GM19463 (cell line): ENCODE data around the gene WARS2.
"Not testable (repeated sequence)": the region's sequence is repeated elsewhere in the genome, so short reads cannot be mapped to it uniquely, and the experiment has no call there.

Experiments used
- ATAC-seq: cut with Tn5 transposase; IDR thresholded peaks from one replicate; pipeline ENCODE4 v1.9.1; 2021; ENCODE audit warnings: mild to moderate bottlenecking, moderate library complexity; ENCODE audit not compliant: unreplicated experiment

WARS2 gene

GRCh38 chr1:119140177-119141019 lies at the start of gene WARS2:
Gene WARS2, minus strand, starts transcription at chr1:119140653. Its CDS starts 9 bp downstream, at chr1:119140644.
- peak; percentile 89 for ATAC-seq

DNA sequence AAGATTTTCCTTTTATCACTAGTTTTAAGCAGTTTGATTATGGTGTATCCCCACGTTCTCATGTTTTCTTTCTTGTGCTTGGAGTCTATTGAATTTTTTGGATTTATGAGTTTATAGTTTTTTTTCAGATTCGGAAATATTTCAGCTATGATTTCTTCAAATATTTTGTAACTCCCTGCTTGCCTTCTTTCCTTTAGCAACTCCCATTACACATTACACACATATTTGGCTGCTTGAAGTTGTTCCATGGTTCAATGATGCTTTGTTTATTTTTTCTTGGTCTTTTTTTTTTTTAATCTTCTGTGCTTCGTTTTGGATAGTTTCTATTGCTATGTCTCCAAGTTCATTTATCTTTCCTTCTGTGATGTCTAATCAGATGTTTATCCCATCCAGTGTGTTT lies 48.5 kb upstream of the WARS2 start:
- ATAC-seq, result no peak

DNA sequence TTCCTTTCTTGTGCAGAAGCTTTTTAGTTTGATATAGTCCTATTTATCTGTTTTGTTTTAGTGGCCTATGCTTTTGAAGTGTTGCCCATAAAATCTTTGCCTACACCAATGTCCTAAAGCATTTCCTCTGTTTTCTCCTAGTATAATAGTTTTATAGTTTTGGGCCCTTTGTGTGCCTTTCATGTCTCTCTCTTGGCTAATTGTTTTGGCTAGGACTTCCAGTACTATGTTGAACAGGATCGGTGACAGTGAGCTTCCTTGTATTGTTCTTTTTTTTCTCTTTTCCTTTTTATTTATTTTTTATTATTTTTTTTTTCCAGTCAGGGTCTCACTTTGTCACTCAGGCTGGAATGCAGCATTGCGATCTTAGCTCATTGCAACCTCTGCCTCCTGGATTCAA lies 47.0 kb upstream of the WARS2 start:
- ATAC-seq, result no peak

GRCh38 chr1:119186471-119186870 lies 46.0 kb upstream of the WARS2 start:
- no peak for ATAC-seq

DNA sequence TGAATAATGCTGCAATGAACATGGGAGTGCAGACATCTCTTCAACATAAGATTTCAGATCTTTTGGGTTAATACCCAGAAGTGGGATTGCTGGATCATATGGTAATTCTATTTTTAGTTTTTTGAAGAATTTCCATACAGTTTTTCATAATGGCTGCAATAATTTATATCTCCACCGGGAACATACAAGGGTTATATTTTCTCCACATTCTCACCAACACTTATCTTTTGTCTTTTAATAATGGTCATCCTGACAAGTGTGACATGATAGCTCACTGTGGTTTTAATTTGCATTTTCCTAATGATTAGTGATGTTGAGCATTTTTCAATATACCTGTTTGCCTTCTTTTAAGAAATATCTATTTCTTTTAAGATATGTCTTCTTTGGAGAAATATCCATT lies 44.5 kb upstream of the WARS2 start:
- ATAC-seq, result no peak

DNA sequence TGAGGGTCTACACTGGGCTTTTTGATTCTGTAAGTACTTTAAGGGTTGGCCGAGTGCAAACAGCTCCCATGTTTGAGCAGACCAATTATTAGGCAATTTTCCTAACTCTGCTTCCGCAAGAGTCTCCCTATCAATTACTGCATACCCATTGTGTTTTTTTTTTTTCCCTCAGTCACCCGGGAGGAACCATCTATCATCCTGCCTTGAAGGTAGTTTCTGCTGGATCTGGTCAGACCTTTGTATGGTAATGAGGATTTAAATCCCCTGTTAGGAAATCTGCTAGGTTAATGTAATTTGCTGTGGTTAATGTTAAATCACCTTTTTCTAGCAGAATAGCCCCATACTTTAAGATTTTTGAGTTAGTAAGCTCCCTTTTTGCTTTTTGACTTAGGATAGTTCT lies 40.8 kb upstream of the WARS2 start:
- no peak for ATAC-seq

DNA sequence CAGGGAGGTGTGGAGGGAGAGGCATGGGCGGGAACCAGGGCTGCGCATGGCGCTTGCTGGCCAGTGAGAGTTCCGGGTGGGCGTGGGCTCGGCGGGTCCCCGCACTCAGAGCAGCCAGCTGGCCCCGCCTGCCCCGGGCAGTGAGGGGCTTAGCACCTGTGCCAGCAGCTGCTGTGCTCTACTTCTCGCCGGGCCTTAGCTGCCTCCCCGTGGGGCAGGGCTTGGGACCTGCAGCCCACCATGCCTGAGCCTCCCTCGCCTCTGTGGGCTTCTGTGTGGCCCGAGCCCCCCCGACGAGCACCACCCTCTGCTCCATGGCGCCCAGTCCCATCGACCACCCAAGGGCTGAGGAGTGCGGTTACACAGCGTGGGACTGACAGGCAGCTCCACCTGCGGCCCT lies 38.6 kb upstream of the WARS2 start:
- ATAC-seq, result no peak

DNA sequence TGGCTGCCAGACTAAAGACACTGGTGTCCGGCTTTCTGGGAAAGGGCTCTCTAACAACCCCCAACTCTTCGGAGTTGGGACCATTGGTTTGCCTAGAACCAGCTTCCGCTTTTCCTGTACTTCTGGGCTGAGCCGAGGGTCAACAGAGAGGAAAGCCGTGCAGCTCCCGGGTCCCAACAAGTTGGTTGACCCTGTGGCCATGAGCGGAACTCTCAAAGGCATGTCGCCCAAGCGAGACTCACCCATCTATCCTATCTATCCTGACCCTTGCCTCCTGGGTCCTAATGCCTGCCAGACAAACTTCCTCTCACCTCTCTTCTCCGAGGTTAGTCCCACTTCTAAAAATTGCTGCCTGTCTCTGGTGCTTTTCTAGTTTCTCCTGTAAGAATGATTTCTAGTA lies 32.5 kb upstream of the WARS2 start:
- not testable (repeated sequence) for ATAC-seq

GRCh38 chr1:119171381-119172010 lies 31.0 kb upstream of the WARS2 start:
- not testable (repeated sequence) for ATAC-seq

GRCh38 chr1:119163396-119163795 lies 22.9 kb upstream of the WARS2 start:
- no peak for ATAC-seq

DNA sequence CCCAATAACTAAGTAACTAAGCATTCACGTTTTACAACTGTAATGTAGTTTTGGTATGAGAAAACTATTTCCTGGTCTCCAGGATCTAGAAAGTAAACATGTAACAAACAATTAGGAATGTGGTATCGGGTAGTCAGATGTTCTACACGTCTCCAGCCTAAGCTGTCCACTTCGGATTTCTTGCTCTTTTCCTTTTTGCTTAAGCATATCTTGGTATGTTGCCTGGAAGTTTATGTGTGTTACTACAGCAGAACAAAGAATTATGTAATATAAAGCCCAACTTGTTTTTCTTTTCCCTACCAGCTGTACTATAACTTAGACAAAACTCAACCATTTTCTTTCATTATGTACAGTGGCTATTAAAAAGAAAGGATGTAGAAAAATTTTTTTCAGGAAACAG lies 20.4 kb upstream of the WARS2 start:
- no peak for ATAC-seq

DNA sequence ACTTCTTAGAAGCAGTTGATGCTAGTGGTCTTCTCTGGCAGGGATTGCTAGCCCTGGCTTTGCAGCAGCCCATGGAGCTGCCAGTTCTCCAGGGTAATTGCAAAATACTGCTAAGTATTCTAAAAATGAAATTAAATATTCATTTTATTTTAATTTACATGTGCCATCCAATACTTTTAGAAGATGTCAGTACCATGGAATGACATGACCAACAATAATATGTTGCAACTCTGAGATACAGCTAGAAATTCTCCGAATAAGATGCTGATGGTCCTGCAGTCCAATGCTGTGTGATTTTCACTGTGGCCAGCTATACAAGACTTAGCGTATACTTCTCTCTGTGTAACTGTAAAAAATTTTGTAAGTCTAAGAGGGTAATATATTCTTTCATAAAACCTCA lies 20.0 kb upstream of the WARS2 start:
- ATAC-seq, result no peak

DNA sequence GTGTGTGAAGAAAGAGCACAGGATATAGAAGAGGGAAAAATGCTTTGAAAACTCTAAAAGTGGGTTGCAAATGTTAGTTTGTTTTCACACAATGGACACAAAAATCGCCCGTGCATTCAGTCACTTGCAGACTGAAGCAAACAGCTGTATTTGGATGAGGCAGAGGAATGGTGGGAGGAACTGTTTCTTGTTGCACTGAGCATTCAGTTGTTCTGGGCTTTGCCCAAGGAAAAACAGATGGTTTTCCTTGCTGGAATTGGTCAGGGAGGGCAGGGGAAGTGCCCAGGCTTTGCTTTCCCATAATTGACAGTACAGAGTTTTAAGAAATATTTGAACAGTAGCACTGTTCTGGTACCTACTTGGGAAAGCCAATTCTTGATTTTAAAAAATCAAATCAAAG lies 19.5 kb upstream of the WARS2 start:
- ATAC-seq, result no peak

GRCh38 chr1:119159111-119159510 lies 18.7 kb upstream of the WARS2 start:
- ATAC-seq, result no peak

- not testable (repeated sequence) for ATAC-seq
These were observed 16.3 kb upstream of the WARS2 start for GRCh38 chr1:119156761-119157160.

DNA sequence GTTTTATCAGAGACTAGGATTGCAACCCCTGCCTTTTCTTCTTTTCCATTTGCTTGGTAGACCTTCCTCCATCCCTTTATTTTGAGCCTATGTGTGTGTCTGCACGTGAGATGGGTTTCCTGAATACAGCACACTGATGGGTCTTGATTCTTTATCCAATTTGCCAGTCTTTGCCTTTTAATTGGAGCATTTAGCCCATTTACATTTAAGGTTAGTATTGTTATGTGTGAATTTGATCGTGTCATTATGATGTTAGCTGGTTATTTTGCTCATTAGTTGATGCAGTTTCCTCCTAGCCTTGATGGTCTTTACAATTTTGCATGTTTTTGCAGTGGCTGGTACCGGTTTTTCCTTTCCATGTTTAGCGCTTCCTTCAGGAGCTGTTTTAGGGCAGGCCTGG lies 14.6 kb upstream of the WARS2 start:
- not testable (repeated sequence) for ATAC-seq

DNA sequence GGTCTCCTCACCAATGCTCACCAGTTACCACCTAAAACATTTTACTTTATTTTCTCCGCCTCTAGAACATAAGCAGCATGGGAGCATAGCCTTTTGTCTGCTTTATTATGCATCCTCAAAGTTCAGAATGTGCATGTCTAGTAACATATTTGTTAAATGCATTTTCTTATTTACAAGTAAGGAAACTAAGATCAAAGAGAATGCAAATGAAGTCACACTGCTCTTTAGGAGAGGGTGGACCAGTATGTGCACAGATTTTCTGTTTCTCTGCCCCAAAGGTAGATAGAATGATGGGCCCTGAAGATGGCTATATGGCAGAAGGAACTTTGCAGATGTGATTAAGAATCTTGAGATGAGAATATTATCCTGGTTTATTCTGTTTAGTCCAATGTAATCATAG lies 9.7 kb upstream of the WARS2 start:
- ATAC-seq, result no peak

DNA sequence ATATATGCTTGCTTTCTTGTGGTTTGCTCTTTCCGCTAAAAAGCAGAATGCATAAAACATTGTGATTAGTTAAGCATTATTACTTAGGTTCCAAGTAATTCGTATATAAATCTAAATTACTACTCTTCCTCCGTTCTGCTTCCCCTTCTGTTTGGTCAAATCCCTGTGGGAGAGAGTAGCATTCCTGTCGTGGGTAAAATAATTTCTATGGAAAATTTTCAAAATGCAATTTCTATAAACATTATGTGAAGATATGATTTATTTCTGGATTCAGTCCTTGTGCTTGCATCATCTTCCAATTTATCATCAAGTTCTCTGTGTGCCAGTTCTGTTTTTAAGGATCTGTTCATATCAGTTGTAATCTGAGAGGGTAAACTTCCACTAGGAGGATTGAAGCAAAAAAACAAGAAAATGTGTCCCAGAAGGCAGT lies 7.2 kb upstream of the WARS2 start:
- no peak for ATAC-seq

DNA sequence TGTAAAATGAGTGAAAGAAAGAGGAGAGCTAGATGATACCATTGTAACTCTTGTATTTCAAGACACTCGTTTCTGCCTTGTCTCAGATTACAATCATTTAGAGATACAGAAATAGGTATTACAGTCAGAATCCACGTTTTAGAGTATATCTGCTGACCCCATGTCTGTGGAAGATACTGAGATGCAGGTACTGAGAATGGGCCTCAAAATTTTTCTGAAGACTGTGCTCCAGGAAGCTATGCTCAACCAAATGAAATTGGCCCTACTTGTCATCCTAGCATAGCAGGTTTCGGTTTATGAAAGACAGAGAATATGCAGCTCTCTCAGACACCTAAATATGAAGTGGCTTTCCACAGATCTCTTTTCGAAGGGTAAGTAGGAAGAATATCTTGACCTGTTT lies 6.0 kb upstream of the WARS2 start:
- ATAC-seq, result no peak

DNA sequence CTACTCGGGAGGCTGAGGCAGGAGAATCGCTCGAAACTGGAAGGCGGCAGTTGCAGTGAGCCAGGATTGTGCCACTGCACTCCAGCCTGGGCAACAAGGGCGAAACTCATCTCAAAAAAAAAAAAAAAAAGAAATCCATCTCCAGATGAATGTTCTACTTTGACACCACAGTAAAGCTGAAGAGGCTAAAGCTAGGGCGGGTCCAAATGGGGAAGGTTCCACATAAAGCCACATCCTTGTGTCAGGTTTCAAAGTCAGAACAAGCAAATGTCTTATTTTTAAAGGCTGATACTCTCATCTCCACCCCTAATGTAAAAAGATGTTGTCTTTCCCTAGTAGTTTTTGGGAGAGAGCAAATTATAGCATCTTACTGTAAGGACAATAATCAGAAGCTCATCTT lies 4.4 kb upstream of the WARS2 start:
- ATAC-seq, result no peak

- no peak for ATAC-seq
These were observed 3.3 kb upstream of the WARS2 start for GRCh38 chr1:119143706-119144105.

DNA sequence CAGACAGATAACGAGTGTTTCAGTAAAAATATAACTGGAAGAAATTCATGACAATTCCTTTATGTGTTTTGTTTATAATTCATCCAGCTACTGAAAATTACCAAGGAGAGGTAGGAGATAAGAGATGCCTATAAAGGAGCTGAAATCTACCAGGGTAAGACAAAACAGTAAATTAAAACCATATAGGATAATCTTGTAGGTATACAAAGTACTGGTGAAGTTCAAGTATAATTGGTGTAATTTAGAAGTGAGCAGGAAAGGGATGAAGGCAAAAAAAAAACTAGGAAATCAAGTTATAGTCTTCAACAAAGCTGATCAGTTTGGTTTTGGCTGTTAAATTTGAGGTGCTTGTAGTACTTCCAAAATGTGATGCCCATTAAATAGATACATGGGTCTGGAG lies 1.2 kb upstream of the WARS2 start:
- ATAC-seq, result no peak
